CD14-positive monocyte (primary cell): ENCODE measurements around the gene CHCHD6. TPM values are rescaled to one million over a fixed set of nuclear protein-coding genes. Genes with fewer than 3 reads are reported as not detected.

Experiments
- DNase-seq, 3 donors: peaks; one replicate each; pipeline ENCODE4 v3.0.0-alpha.2; 2011 to 2022
- H2AFZ ChIP-seq: 2 replicates; pipeline ENCODE4 v1.6.0; 2012; ENCODE audit warnings: mild to moderate bottlenecking, low read depth, low read length, inconsistent platforms; ENCODE audit not compliant: insufficient read depth, poor library complexity, severe bottlenecking
- H3K27ac ChIP-seq, 2 donors: 1 replicate in 1 of 2; 2 replicates in 1 of 2; pipeline ENCODE4 v1.5.1; 2012 to 2013; ENCODE audit warnings: low read length in 2 of 2, control low read depth in 1 of 2, inconsistent platforms in 1 of 2, low read depth in 1 of 2, mild to moderate bottlenecking in 1 of 2
- H3K27me3 ChIP-seq, 2 donors: one replicate each; pipeline versions ENCODE4 v1.6.0 to v1.6.1; 2011 to 2013; ENCODE audit warnings: low read length in 2 of 2; ENCODE audit not compliant: control insufficient read depth in 2 of 2, insufficient read depth in 2 of 2
- H3K36me3 ChIP-seq, 2 donors: replicated peaks in 1 of 2; 1 replicate in 1 of 2; 2 replicates in 1 of 2; pipeline versions ENCODE4 v1.5.1 to v1.6.1; 2012 to 2013; ENCODE audit warnings: low read length in 2 of 2, control low read depth in 1 of 2, inconsistent platforms in 1 of 2, mild to moderate bottlenecking in 1 of 2; ENCODE audit not compliant: insufficient read depth in 2 of 2, control insufficient read depth in 1 of 2
- H3K4me1 ChIP-seq, 2 donors: 1 replicate in 1 of 2; 2 replicates in 1 of 2; pipeline versions ENCODE4 v1.5.1 to v1.6.1; 2012 to 2013; ENCODE audit warnings: low read length in 2 of 2, control low read depth in 1 of 2, inconsistent platforms in 1 of 2, mild to moderate bottlenecking in 1 of 2, moderate library complexity in 1 of 2; ENCODE audit not compliant: insufficient read depth in 2 of 2, control insufficient read depth in 1 of 2
- H3K4me2 ChIP-seq: replicated peaks from 2 replicates; pipeline ENCODE3; 2012; ENCODE audit warnings: low read length, moderate library complexity, mild to moderate bottlenecking; ENCODE audit not compliant: poor library complexity, severe bottlenecking; ENCODE audit errors: extremely low read depth
- H3K4me3 ChIP-seq, 3 experiments: fragments of 200-600 bp in 1 of 3; sonication (generic) in 1 of 3; replicated peaks in 1 of 3; 1 replicate in 2 of 3; 2 replicates in 1 of 3; pipeline ENCODE4 v1.5.1; 2011 to 2013; ENCODE audit warnings: low read length in 3 of 3, mild to moderate bottlenecking in 3 of 3, control low read depth in 2 of 3, low read depth in 2 of 3, inconsistent platforms in 1 of 3, moderate library complexity in 1 of 3
- H3K79me2 ChIP-seq: 2 replicates; pipeline ENCODE4 v1.6.0; 2012; ENCODE audit warnings: mild to moderate bottlenecking, control low read depth, inconsistent platforms, low read length, moderate library complexity; ENCODE audit not compliant: insufficient read depth
- H3K9ac ChIP-seq: 2 replicates; pipeline ENCODE4 v1.6.0; 2017; ENCODE audit warnings: low read length, mild to moderate bottlenecking; ENCODE audit not compliant: insufficient read depth, poor library complexity, severe bottlenecking
- H3K9me3 ChIP-seq, 2 donors: replicated peaks in 1 of 2; 1 replicate in 1 of 2; 2 replicates in 1 of 2; pipeline versions ENCODE4 v1.5.1 to v1.6.1; 2012 to 2013; ENCODE audit warnings: low read length in 2 of 2, control low read depth in 1 of 2; ENCODE audit not compliant: control insufficient read depth in 1 of 2, insufficient read depth in 1 of 2
- H4K20me1 ChIP-seq: 2 replicates; pipeline ENCODE4 v1.6.0; 2012; ENCODE audit warnings: mild to moderate bottlenecking, low read length, control low read depth, moderate library complexity; ENCODE audit not compliant: insufficient read depth
- H3K27ac Mint-ChIP-seq, 7 donors: one replicate each; pipeline ENCODE4 v1.8.0; 2020; ENCODE audit warnings: mild to moderate bottlenecking in 7 of 7, mixed read lengths in 7 of 7, moderate library complexity in 6 of 7, inconsistent platforms in 2 of 7
- H3K27me3 Mint-ChIP-seq, 3 donors: one replicate each; pipeline ENCODE4 v1.8.0; 2021 to 2022; ENCODE audit warnings: low read depth in 3 of 3, mild to moderate bottlenecking in 3 of 3, mixed read lengths in 3 of 3, moderate library complexity in 3 of 3, inconsistent platforms in 1 of 3
- H3K36me3 Mint-ChIP-seq, 2 donors: one replicate each; pipeline ENCODE4 v1.8.0; 2020; ENCODE audit warnings: mixed read lengths in 2 of 2, inconsistent platforms in 1 of 2, mild to moderate bottlenecking in 1 of 2
- H3K4me1 Mint-ChIP-seq: one replicate; pipeline ENCODE4 v1.8.0; 2020; ENCODE audit warnings: mild to moderate bottlenecking, mixed read lengths
- H3K4me3 Mint-ChIP-seq, 2 donors: one replicate each; pipeline ENCODE4 v1.8.0; 2020; ENCODE audit warnings: mild to moderate bottlenecking in 2 of 2, mixed read lengths in 2 of 2, moderate library complexity in 1 of 2
- H3K9me3 Mint-ChIP-seq, 7 donors: one replicate each; pipeline ENCODE4 v1.8.0; 2020 to 2022; ENCODE audit warnings: mixed read lengths in 7 of 7, mild to moderate bottlenecking in 6 of 7, moderate library complexity in 6 of 7, inconsistent platforms in 2 of 7
- CTCF ChIP-seq: fragments of 200-600 bp; IDR thresholded peaks from one replicate; pipeline ENCODE4 v1.8.0; 2022; ENCODE audit warnings: antibody characterized with exemption, mild to moderate bottlenecking
- WGBS: methylation state at CpG from one replicate; pipeline ENCODE4 v1.1.5; 2013; ENCODE audit warnings: missing lambda C conversion rate; ENCODE audit not compliant: insufficient coverage; 5-methylcytosine and 5-hydroxymethylcytosine counted together
- intact Hi-C, 2 donors: fragments of 100-400 bp; cut with micrococcal nuclease; formaldehyde crosslinking; loops; one replicate each; pipeline versions ENCODE4 v1.15.0 to v1.15.1; 2023
- polyA plus RNA-seq, 3 donors: library from polyadenylated mRNA; depleted of rRNA in 1 of 3; unstranded in 2 of 3; stranded (reverse) in 1 of 3; fragments of 300-500 nt in 2 of 3; fragments of >200 nt in 1 of 3; fragmentation: Illumina TruSeq in 2 of 3; gene quantifications; 1 replicate in 2 of 3; 2 replicates in 1 of 3; pipeline ENCODE4 v1.2.3, GENCODE V29; 2012 to 2021

The CHCHD6 gene
- polyA plus RNA-seq, 3 donors, result 1.1 to 1.8 (median 1.8) TPM

GRCh38 chr3:126858887-126859286 is 154.8 kb downstream of the CHCHD6 start:
- no peaks in the 10 kb centered on the region for H3K36me3 Mint-ChIP-seq

GRCh38 chr3:126859415-126860246 is 155.6 kb downstream of the CHCHD6 start:
- Histone ChIP-seq H3K79me2 (no peaks in the 10 kb centered on the region), H3K9ac (no peak overlapping the region), H3K4me2 (no peak overlapping the region), H3K4me3 (no peak overlapping the region), H3K27me3 (no peaks in the 10 kb centered on the region), H3K27ac (no peak overlapping the region), H4K20me1 (no peaks in the 10 kb centered on the region), H3K36me3 (no peaks in the 10 kb centered on the region), H2AFZ (no peak overlapping the region), H3K9me3 (no peaks in the 10 kb centered on the region), H3K4me1 (no peaks in the 10 kb centered on the region)
- no peak for DNase-seq
- Mint-ChIP-seq H3K27me3 (peaks cover 0 to 4% (median 0%) of the 10 kb centered on the region in 3 donors), H3K4me3 (no peak overlapping the region), H3K4me1 (no peaks in the 10 kb centered on the region), H3K9me3 (peaks cover 0 to 3% (median 0%) of the 10 kb centered on the region in 7 donors), H3K27ac (no peak overlapping the region), H3K36me3 (no peaks in the 10 kb centered on the region)
- WGBS, result 93% methylated on average over 12 of the region's 16 CpGs
- intact Hi-C loops, result no loop called here
- TF ChIP-seq CTCF, result no peak

More at GRCh38 chr3:126858887-126859286, 154.8 kb downstream of the CHCHD6 start:
- Histone ChIP-seq H3K27ac (no peak overlapping the region), H3K4me1 (no peaks in the 10 kb centered on the region), H3K4me3 (no peak overlapping the region), H3K36me3 (no peaks in the 10 kb centered on the region), H3K27me3 (no peaks in the 10 kb centered on the region), H4K20me1 (no peaks in the 10 kb centered on the region), H3K9ac (no peak overlapping the region), H3K9me3 (no peaks in the 10 kb centered on the region), H2AFZ (no peak overlapping the region), H3K79me2 (no peaks in the 10 kb centered on the region), H3K4me2 (no peak overlapping the region)
- Mint-ChIP-seq H3K27ac (no peak overlapping the region), H3K27me3 (no peaks in the 10 kb centered on the region), H3K4me3 (no peak overlapping the region), H3K4me1 (no peaks in the 10 kb centered on the region), H3K9me3 (peaks cover 0 to under 1% (median 0%) of the 10 kb centered on the region in 7 donors)
- no peak for TF ChIP-seq CTCF
- intact Hi-C loops, result no loop called here
- no peak for DNase-seq
- WGBS, result 89% methylated on average over 10 of the region's 10 CpGs
